RWPE2 (cell line): Measurements from ENCODE around the gene SMIM38.

Experiments used
- ATAC-seq: fragments of 200-7000 bp; cut with Tn5 transposase; 3 replicates; pipeline ENCODE4 v1.9.1; 2021; ENCODE audit warnings: low read depth
- DNase-seq: peaks from one replicate; pipeline ENCODE4 v3.0.0-alpha.2; 2020; ENCODE audit warnings: low spot score
- H3K27ac ChIP-seq: fragments of 450-650 bp; 2 replicates; pipeline ENCODE4 v1.5.1; 2017; ENCODE audit warnings: mild to moderate bottlenecking; ENCODE audit not compliant: poor library complexity, severe bottlenecking
- H3K27me3 ChIP-seq: fragments of 250-450 bp; sonication (Bioruptor Pico); 2 replicates; pipeline ENCODE4 v1.5.1; 2021; ENCODE audit warnings: mild to moderate bottlenecking, moderate library complexity; ENCODE audit not compliant: insufficient read depth, poor library complexity, severe bottlenecking
- H3K36me3 ChIP-seq: fragments of 250-450 bp; sonication (Bioruptor Pico); 2 replicates; pipeline ENCODE4 v1.5.1; 2020; ENCODE audit warnings: low read depth, mild to moderate bottlenecking, moderate library complexity
- H3K4me1 ChIP-seq: fragments of 250-450 bp; sonication (Bioruptor Pico); 2 replicates; pipeline ENCODE4 v1.5.1; 2021; ENCODE audit warnings: mild to moderate bottlenecking, moderate library complexity; ENCODE audit not compliant: insufficient read depth, poor library complexity, severe bottlenecking
- H3K4me3 ChIP-seq: fragments of 250-450 bp; sonication (Bioruptor Pico); 2 replicates; pipeline ENCODE4 v1.5.1; 2021; ENCODE audit warnings: mild to moderate bottlenecking, moderate library complexity; ENCODE audit not compliant: severe bottlenecking
- H3K9me3 ChIP-seq: fragments of 250-450 bp; sonication (Bioruptor Pico); 2 replicates; pipeline ENCODE4 v1.5.1; 2021; ENCODE audit warnings: mild to moderate bottlenecking, moderate library complexity; ENCODE audit not compliant: severe bottlenecking
- CTCF ChIP-seq: fragments of 450-650 bp; IDR thresholded peaks from one replicate; pipeline ENCODE4 v1.5.1; 2017; ENCODE audit warnings: mild to moderate bottlenecking, moderate library complexity; ENCODE audit not compliant: poor library complexity, severe bottlenecking

Gene SMIM38

GRCh38 chr11:69159150-69159852 is 3.6 kb downstream of the SMIM38 start:
- no peaks in the 10 kb centered on the region for H3K27me3 ChIP-seq
- no peak for TF ChIP-seq CTCF
- no peaks in the 10 kb centered on the region for H3K36me3 ChIP-seq
- no peak for ATAC-seq
- no peak overlapping the region for H3K27ac ChIP-seq
- DNase-seq = no peak
- no peaks in the 10 kb centered on the region for H3K9me3 ChIP-seq
- no peak overlapping the region for H3K4me3 ChIP-seq
- no peaks in the 10 kb centered on the region for H3K4me1 ChIP-seq

- H3K36me3 ChIP-seq = no peaks in the 10 kb centered on the region
- H3K9me3 ChIP-seq = no peaks in the 10 kb centered on the region
- DNase-seq (no peak), ATAC-seq (no peak)
- no peak overlapping the region for H3K4me3 ChIP-seq
- no peaks in the 10 kb centered on the region for H3K27me3 ChIP-seq
- no peak for TF ChIP-seq CTCF
- no peaks in the 10 kb centered on the region for H3K4me1 ChIP-seq
- H3K27ac ChIP-seq = no peak overlapping the region
Observed at GRCh38 chr11:69160296-69161116, 4.8 kb downstream of the SMIM38 start.

- DNase-seq = no peak
- Histone ChIP-seq H3K27me3 (no peaks in the 10 kb centered on the region), H3K9me3 (no peaks in the 10 kb centered on the region), H3K4me3 (no peak overlapping the region), H3K4me1 (no peaks in the 10 kb centered on the region), H3K36me3 (no peaks in the 10 kb centered on the region), H3K27ac (no peak overlapping the region)
- no peak for ATAC-seq
- TF ChIP-seq CTCF = no peak
Observed at GRCh38 chr11:69161117-69161407, 5.3 kb downstream of the SMIM38 start.

- no peaks in the 10 kb centered on the region for H3K27me3 ChIP-seq
- no peak overlapping the region for H3K27ac ChIP-seq
- ATAC-seq (no peak), DNase-seq (no peak)
- no peak overlapping the region for H3K4me3 ChIP-seq
- peaks cover 6% of the 10 kb centered on the region for H3K4me1 ChIP-seq
- H3K36me3 ChIP-seq = no peaks in the 10 kb centered on the region
- H3K9me3 ChIP-seq = no peaks in the 10 kb centered on the region
- TF ChIP-seq CTCF = no peak
Observed at GRCh38 chr11:69162505-69162904, 6.8 kb downstream of the SMIM38 start.

GRCh38 chr11:69163842-69164241 is 8.1 kb downstream of the SMIM38 start:
- no peaks in the 10 kb centered on the region for H3K9me3 ChIP-seq
- no peak overlapping the region for H3K4me3 ChIP-seq
- no peaks in the 10 kb centered on the region for H3K27me3 ChIP-seq
- H3K4me1 ChIP-seq = peaks cover 6% of the 10 kb centered on the region
- DNase-seq (no peak), ATAC-seq (no peak)
- TF ChIP-seq CTCF = no peak
- H3K27ac ChIP-seq = no peak overlapping the region
- no peaks in the 10 kb centered on the region for H3K36me3 ChIP-seq
